Epithelial cell of proximal tubule (primary cell): ENCODE data around the gene TNN. TPM values are rescaled to one million over a fixed set of nuclear protein-coding genes. Genes with fewer than 3 reads are reported as not detected.

Experiments used
- DNase-seq: peaks from one replicate; pipeline ENCODE4 v3.0.0-alpha.2; 2011; ENCODE audit warnings: low read depth
- H3K4me3 ChIP-seq: 2 replicates; pipeline ENCODE4 v1.5.1; 2011; ENCODE audit warnings: low read depth, mild to moderate bottlenecking, low read length
- total RNA-seq: library from RNA; depleted of rRNA; stranded (reverse); fragments of >200 nt; gene quantifications from 2 replicates; pipeline ENCODE4 v1.2.3, GENCODE V29; 2015
- TF ChIP-seq, protein P1 (sequence below): conservative IDR thresholded peaks from 2 replicates; pipeline ENCODE4 v1.5.1; 2012; ENCODE audit warnings: low read depth, mild to moderate bottlenecking, low read length

Gene TNN
- total RNA-seq, 1 donor from 2014 or later = not detected

GRCh38 chr1:175071276-175071943, 3.8 kb downstream of the TNN start:
- TF ChIP-seq, protein P1, sequence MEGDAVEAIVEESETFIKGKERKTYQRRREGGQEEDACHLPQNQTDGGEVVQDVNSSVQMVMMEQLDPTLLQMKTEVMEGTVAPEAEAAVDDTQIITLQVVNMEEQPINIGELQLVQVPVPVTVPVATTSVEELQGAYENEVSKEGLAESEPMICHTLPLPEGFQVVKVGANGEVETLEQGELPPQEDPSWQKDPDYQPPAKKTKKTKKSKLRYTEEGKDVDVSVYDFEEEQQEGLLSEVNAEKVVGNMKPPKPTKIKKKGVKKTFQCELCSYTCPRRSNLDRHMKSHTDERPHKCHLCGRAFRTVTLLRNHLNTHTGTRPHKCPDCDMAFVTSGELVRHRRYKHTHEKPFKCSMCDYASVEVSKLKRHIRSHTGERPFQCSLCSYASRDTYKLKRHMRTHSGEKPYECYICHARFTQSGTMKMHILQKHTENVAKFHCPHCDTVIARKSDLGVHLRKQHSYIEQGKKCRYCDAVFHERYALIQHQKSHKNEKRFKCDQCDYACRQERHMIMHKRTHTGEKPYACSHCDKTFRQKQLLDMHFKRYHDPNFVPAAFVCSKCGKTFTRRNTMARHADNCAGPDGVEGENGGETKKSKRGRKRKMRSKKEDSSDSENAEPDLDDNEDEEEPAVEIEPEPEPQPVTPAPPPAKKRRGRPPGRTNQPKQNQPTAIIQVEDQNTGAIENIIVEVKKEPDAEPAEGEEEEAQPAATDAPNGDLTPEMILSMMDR = no peak
- H3K4me3 ChIP-seq = no peak overlapping the region
- no peak for DNase-seq

DNA sequence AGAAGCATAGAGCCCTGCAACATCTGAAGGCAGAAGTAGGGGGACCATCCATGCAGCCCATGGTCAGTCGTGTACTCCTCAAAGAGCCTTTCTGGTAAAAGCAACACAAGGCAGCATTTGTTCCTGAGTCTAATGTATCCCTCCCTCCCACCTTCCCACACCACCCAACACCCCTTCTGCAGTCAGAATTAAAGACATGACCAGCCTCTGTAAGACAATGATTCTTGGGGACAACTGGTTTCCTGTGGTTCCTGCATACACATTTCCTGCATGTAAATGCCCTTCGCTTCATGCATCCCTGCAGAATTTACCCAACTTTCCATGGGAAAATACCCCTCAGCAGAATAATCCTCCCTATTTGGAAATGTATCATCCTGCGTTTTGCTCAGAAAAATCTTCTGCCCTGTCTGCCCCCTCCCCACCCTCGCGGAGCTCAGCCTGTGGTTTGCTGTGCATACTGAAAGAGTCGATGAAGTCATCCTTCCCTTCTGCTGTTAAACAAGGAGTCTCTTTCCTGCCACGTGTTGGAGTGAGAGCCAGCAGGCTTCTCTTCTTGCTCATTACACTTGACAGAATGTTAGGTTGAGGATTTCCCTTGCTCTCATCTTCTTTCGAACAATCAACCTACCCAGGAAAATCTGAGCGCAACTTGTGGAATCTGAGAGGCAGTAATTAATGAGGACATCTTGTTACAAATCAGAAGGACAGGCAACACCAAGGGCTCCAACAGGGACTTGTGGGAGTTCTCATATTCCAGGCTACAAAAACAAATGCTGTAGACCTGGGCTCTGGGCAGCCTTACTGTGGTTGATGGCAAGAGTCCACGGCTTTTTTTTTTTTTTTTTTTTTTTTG, 4.7 kb downstream of the TNN start:
- no peak for DNase-seq
- TF ChIP-seq, protein P1 = no peak
- H3K4me3 ChIP-seq = no peak overlapping the region

DNA sequence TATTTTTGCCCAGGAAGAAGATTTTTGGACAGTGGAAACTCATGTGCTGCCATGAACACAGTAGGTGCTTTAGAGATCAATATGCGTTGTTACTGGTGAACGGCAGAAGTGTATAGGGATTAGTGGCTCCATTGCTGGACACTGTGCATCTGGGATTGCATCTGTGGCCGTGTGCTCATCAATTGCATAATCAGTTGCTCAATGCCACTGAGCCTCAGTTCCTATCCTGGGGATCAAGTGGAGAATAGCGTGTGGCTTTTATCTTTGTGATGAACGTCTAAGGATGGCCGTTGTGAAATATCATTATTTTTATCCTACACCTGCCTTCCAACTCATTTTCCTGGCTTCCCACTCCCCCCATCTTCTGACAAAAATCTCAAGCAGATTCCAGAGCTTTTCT, 5.4 kb downstream of the TNN start:
- no peak for DNase-seq
- no peak overlapping the region for H3K4me3 ChIP-seq

DNA sequence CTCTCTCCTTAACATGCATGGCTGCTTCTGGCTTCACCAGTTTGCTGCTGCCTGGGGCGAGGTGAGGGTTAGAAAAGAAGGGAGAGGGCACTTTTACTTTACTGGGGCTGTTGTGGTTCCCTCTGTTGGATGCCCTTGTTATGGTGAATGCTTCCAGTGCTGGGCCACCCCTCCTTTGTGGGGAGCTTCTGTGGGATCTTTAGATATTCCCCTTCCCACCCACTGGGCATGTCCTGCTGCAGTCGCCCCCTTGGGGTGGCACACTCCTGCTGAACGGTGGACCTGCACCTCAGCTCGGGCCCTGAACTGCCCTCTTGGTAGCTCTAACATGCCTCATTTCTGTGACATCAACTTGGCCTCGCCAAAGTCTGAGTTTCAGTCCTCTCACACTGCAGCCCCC, 6.0 kb downstream of the TNN start:
- no peak for DNase-seq
- TF ChIP-seq, protein P1 = no peak
- no peak overlapping the region for H3K4me3 ChIP-seq

More for the DNA sequence above, 5.4 kb downstream of the TNN start:
- TF ChIP-seq, protein P1 = no peak

DNA sequence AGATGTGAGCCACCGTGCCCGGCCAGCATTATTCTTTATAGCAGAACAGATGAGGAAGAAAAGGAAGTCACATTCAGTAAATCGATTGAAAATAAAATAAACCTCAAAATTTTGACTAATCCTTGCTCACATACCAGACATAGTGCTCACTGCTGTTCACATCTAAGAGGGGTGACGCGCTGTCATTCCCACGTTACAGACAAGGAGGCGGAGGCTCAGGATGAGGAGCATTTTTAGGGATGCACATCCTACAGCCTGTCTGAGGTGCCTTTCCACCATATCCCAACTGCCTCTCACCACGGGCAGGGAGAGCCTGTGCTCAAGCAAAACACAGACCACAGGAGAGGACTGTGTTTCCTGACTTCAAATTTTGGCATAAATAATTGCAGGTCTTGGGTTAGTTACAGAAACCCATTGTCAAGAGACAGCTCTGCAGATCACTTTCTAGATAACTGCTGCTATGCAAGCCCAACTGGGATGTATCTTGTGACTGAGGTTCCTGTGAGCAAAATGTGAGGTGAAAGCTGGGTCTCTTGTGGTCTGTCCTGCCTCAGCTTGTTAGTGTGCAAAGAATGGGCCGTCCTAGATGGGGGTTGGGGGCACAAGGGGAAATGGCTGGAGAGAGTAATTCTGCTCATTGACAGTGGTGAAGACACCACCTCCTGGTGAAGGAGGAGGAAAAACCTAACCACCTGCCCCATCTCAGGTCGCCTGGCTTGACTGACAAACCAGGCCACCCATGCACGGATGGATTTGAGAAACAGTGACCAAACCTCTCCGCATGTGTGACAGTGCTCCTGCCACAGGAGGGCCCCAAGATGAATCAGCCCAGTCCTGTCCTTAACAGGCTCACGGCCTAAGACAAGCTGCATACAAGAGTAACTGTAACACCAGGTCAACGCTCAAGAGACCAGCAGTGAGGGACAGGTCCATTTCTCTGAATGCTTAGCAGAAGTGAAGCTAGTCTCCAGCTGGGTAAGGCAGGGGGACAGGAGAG, 8.2 kb downstream of the TNN start:
- no peak overlapping the region for H3K4me3 ChIP-seq
- DNase-seq = no peak
- TF ChIP-seq, protein P1 = no peak

DNA sequence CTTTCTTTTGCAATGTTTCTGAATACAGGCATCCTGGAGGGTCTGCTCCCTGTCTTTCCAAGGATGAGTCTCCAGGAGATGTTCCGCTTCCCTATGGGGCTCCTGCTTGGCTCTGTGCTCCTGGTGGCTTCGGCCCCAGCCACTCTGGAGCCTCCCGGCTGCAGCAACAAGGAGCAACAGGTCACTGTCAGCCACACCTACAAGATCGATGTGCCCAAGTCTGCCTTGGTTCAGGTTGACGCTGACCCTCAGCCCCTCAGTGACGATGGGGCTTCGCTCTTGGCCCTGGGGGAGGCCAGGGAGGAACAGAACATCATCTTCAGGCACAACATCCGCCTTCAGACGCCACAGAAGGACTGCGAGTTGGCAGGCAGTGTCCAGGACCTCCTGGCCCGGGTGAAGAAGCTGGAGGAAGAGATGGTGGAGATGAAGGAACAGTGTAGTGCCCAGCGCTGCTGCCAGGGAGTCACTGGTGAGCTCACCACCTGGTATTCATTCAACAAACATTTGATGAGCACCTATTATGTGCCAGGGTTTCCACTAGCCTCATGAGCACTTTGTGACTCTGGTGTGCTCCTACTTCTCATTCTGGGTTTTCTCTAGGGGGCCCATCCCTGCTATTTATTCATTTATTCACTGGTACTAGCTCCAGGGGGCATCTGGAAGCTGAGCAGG, 9.9 kb downstream of the TNN start:
- DNase-seq = no peak
- TF ChIP-seq, protein P1 = no peak
- H3K4me3 ChIP-seq = no peak overlapping the region
